ENCODE measurements around the gene DCLK1.

Gene DCLK1

DNA sequence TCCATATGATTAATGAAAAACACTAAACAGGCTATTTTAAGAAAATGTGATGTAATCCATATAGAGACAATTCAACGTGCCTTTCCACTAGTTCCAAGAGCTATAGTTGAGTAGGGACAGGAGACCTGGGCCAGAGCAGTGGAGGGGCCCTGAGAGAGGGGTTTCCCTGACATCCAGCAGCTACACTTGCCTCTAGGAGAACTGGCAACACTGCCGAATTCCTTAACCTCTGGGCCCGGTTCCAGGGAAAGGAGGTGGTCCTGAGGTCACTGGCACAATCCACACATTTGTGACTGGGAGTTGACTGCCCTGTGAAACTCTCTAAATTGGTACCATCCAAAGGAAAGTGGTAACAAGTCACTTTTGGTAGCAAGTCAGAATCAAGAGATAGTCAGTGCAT lies 264.4 kb downstream of the DCLK1 start:
- WGBS (ENCODE audit: extremely low coverage, insufficient coverage, low lambda C conversion rate) = no CpG with 5 or more reads among the region's 3 CpGs
- no peak overlapping the region for H2BK15ac ChIP-seq (replicated peaks; ENCODE audit: low read depth)
- no peaks in the 10 kb centered on the region for H3K79me1 ChIP-seq (ENCODE audit: low read length)
- H3K4me1 ChIP-seq (ENCODE audit: control insufficient read depth, low read depth, low read length) = no peaks in the 10 kb centered on the region
- H3K4me2 ChIP-seq (ENCODE audit: low read length) = no peak overlapping the region
- H2BK5ac ChIP-seq (ENCODE audit: low read length) = no peak overlapping the region
- H3K27me3 ChIP-seq (ENCODE audit: insufficient read depth, low read length, poor library complexity) = no peaks in the 10 kb centered on the region
- H4K8ac ChIP-seq (ENCODE audit: low read depth, low read length) = no peak overlapping the region
- H3K56ac ChIP-seq (ENCODE audit: low read length) = no peak overlapping the region
- no peak overlapping the region for H4K5ac ChIP-seq (ENCODE audit: low read length)
- H3K18ac ChIP-seq (ENCODE audit: low read length) = no peak overlapping the region
- no peak overlapping the region for H3K23ac ChIP-seq (ENCODE audit: low read length)
- no peak overlapping the region for H3K4ac ChIP-seq (ENCODE audit: low read depth, low read length)
- no peaks in the 10 kb centered on the region for H3K79me2 ChIP-seq (ENCODE audit: control insufficient read depth, insufficient read depth, low read length)
- H2BK120ac ChIP-seq (ENCODE audit: low read depth, low read length) = no peak overlapping the region
- H3K4me3 ChIP-seq (ENCODE audit: low read length) = no peak overlapping the region
- no peak for DNase-seq
- no peak overlapping the region for H2AK5ac ChIP-seq (ENCODE audit: low read length)
- H3K27ac ChIP-seq (ENCODE audit: low read depth, low read length) = no peak overlapping the region
- H3K9ac ChIP-seq (ENCODE audit: low read length) = no peak overlapping the region
- no peaks in the 10 kb centered on the region for H3K36me3 ChIP-seq (ENCODE audit: control insufficient read depth, insufficient read depth, low read length)

DNA sequence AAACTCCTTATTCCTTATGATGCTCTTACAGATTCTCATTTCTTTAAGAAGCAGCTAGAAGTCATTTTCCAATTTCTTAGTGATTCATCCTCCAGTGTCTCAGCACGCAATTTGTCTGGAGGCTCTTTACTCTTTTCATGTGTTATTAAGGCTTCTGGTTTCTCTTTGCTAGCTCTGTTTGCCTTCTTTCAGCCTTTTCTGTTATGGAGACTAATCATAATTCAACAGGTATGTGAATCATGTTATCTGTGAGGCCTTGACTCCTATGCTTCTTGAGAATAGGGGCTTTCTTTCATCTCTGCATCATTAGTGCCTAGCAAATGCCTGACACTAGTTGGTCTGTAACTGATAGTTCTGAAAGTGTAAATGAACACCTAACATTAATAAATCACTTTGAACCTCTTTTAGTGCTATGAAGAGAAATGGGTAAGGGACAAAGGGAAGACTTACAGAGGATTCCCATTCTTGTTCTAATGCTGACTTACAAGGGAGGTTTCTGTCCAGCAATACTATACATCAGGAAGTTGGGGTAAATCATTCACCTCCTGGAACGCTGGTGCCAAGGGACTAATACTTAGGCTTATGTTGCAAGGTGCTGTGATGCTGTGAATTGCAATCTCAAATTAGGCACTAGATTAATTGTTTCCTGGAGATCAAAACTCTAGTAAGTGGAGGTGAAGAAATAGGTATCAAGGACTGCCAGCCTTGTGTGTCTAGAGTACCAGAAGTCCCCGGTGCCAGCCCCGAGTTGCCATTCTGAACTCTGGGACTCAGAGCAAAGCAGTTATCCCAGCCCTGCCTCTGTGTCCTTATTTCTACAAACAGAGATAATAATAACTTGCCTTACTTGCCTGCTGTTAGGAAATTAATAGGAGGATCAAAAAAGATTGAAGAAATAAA lies 265.6 kb downstream of the DCLK1 start:
- H3K79me1 ChIP-seq (ENCODE audit: low read length) = no peaks in the 10 kb centered on the region
- H3K4me2 ChIP-seq (ENCODE audit: low read length) = no peak overlapping the region
- H3K56ac ChIP-seq (ENCODE audit: low read length) = no peak overlapping the region
- no peak overlapping the region for H4K8ac ChIP-seq (ENCODE audit: low read depth, low read length)
- no peak overlapping the region for H3K23ac ChIP-seq (ENCODE audit: low read length)
- H2AK5ac ChIP-seq (ENCODE audit: low read length) = no peak overlapping the region
- H2BK120ac ChIP-seq (ENCODE audit: low read depth, low read length) = no peak overlapping the region
- H3K27ac ChIP-seq (ENCODE audit: low read depth, low read length) = no peak overlapping the region
- no peak overlapping the region for H4K5ac ChIP-seq (ENCODE audit: low read length)
- H3K27me3 ChIP-seq (ENCODE audit: insufficient read depth, low read length, poor library complexity) = no peaks in the 10 kb centered on the region
- H3K36me3 ChIP-seq (ENCODE audit: control insufficient read depth, insufficient read depth, low read length) = no peaks in the 10 kb centered on the region
- no peak overlapping the region for H3K18ac ChIP-seq (ENCODE audit: low read length)
- H2BK5ac ChIP-seq (ENCODE audit: low read length) = no peak overlapping the region
- WGBS (ENCODE audit: extremely low coverage, insufficient coverage, low lambda C conversion rate) = no CpG with 5 or more reads among the region's 4 CpGs
- no peak overlapping the region for H3K4me3 ChIP-seq (ENCODE audit: low read length)
- no peak overlapping the region for H2BK15ac ChIP-seq (replicated peaks; ENCODE audit: low read depth)
- H3K9ac ChIP-seq (ENCODE audit: low read length) = no peak overlapping the region
- no peak overlapping the region for H3K4ac ChIP-seq (ENCODE audit: low read depth, low read length)
- no peaks in the 10 kb centered on the region for H3K4me1 ChIP-seq (ENCODE audit: control insufficient read depth, low read depth, low read length)
- DNase-seq = no peak
- H3K79me2 ChIP-seq (ENCODE audit: control insufficient read depth, insufficient read depth, low read length) = no peaks in the 10 kb centered on the region

DNA sequence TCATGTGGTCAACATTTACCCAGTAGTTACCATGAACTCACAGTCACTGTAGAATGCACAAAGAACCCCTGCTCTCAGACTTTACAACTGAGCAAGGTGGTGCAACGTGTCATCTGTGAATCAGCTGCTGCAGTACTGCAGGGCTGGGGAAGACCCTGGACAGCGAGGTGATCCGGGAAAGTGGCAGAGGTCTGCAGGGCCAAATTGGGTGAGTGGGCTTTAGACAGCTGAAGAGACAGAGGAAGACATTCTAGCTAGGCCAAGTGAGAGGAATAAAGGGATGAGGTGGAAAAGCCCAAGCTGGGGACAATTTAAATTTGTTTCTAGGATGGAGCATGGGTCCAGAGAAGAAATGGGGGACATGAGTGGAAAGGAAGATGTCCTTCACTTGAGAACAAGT lies 270.5 kb downstream of the DCLK1 start:
- H2AK5ac ChIP-seq (ENCODE audit: low read length) = no peak overlapping the region
- H3K9ac ChIP-seq (ENCODE audit: low read length) = no peak overlapping the region
- H3K36me3 ChIP-seq (ENCODE audit: control insufficient read depth, insufficient read depth, low read length) = no peaks in the 10 kb centered on the region
- no peak overlapping the region for H4K8ac ChIP-seq (ENCODE audit: low read depth, low read length)
- H3K27ac ChIP-seq (ENCODE audit: low read depth, low read length) = no peak overlapping the region
- H3K79me1 ChIP-seq (ENCODE audit: low read length) = no peaks in the 10 kb centered on the region
- H2BK15ac ChIP-seq (replicated peaks; ENCODE audit: low read depth) = no peak overlapping the region
- no CpG with 5 or more reads among the region's 3 CpGs for whole genome bisulfite sequencing (ENCODE audit: extremely low coverage, insufficient coverage, low lambda C conversion rate)
- no peak overlapping the region for H4K5ac ChIP-seq (ENCODE audit: low read length)
- no peak overlapping the region for H3K4ac ChIP-seq (ENCODE audit: low read depth, low read length)
- H3K23ac ChIP-seq (ENCODE audit: low read length) = no peak overlapping the region
- no peak for DNase-seq
- H3K27me3 ChIP-seq (ENCODE audit: insufficient read depth, low read length, poor library complexity) = no peaks in the 10 kb centered on the region
- H3K4me1 ChIP-seq (ENCODE audit: control insufficient read depth, low read depth, low read length) = peaks cover 3% of the 10 kb centered on the region
- no peak overlapping the region for H3K4me3 ChIP-seq (ENCODE audit: low read length)
- no peaks in the 10 kb centered on the region for H3K79me2 ChIP-seq (ENCODE audit: control insufficient read depth, insufficient read depth, low read length)
- no peak overlapping the region for H3K18ac ChIP-seq (ENCODE audit: low read length)
- H2BK5ac ChIP-seq (ENCODE audit: low read length) = no peak overlapping the region
- no peak overlapping the region for H3K4me2 ChIP-seq (ENCODE audit: low read length)
- no peak overlapping the region for H3K56ac ChIP-seq (ENCODE audit: low read length)
- no peak overlapping the region for H2BK120ac ChIP-seq (ENCODE audit: low read depth, low read length)

DNA sequence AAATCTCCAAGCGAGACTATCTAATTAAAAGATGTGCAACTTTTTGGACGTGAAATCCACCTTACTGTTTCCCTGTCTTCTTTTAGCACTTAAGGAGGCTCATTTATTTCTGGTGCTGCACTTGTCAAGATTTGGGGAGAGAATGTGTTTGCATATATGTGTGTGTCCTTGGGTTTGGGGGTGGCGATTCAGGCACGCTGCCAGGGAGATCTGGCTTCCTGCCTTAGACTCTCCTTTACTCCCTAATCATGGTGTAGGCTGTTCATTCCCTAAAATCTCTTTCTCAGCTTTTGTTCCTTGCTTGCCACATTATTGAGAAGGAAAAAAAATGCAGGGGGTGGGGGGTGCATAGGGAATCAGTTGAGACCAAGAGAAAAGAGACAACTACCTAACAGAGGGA lies 271.2 kb downstream of the DCLK1 start:
- H3K9ac ChIP-seq (ENCODE audit: low read length) = no peak overlapping the region
- no peaks in the 10 kb centered on the region for H3K79me2 ChIP-seq (ENCODE audit: control insufficient read depth, insufficient read depth, low read length)
- no CpG with 5 or more reads among the region's 4 CpGs for WGBS (ENCODE audit: extremely low coverage, insufficient coverage, low lambda C conversion rate)
- H4K5ac ChIP-seq (ENCODE audit: low read length) = no peak overlapping the region
- no peak overlapping the region for H3K23ac ChIP-seq (ENCODE audit: low read length)
- H3K18ac ChIP-seq (ENCODE audit: low read length) = no peak overlapping the region
- H3K4me2 ChIP-seq (ENCODE audit: low read length) = no peak overlapping the region
- H2AK5ac ChIP-seq (ENCODE audit: low read length) = no peak overlapping the region
- no peak overlapping the region for H4K8ac ChIP-seq (ENCODE audit: low read depth, low read length)
- no peak for DNase-seq
- H3K79me1 ChIP-seq (ENCODE audit: low read length) = no peaks in the 10 kb centered on the region
- H3K27me3 ChIP-seq (ENCODE audit: insufficient read depth, low read length, poor library complexity) = no peaks in the 10 kb centered on the region
- no peak overlapping the region for H2BK120ac ChIP-seq (ENCODE audit: low read depth, low read length)
- H3K4ac ChIP-seq (ENCODE audit: low read depth, low read length) = no peak overlapping the region
- H3K56ac ChIP-seq (ENCODE audit: low read length) = no peak overlapping the region
- no peak overlapping the region for H3K4me3 ChIP-seq (ENCODE audit: low read length)
- no peak overlapping the region for H2BK15ac ChIP-seq (replicated peaks; ENCODE audit: low read depth)
- H3K4me1 ChIP-seq (ENCODE audit: control insufficient read depth, low read depth, low read length) = peaks cover 5% of the 10 kb centered on the region
- no peak overlapping the region for H3K27ac ChIP-seq (ENCODE audit: low read depth, low read length)
- H2BK5ac ChIP-seq (ENCODE audit: low read length) = no peak overlapping the region
- H3K36me3 ChIP-seq (ENCODE audit: control insufficient read depth, insufficient read depth, low read length) = no peaks in the 10 kb centered on the region

DNA sequence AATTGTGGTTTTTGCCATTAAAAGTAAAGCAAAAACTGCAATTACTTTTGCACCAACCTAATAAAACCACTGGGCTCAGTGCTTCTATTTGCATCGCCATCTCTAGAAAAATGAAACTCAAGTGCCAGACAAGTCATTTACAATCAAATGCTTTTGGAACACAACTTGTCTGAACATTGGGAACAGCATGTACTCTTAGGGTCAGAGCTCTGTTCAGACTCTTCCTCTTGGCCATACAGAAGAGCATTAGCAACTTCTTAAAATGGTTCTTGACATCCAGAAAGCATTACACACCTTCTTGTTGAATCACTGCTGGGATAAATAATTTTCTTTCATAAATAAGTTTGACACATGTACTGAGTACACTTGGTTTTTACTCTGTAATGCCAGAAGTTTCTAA lies 272.5 kb downstream of the DCLK1 start:
- Histone ChIP-seq H3K79me1 (ENCODE audit: low read length) (no peaks in the 10 kb centered on the region), H3K79me2 (ENCODE audit: control insufficient read depth, insufficient read depth, low read length) (peaks cover 11% of the 10 kb centered on the region), H4K8ac (ENCODE audit: low read depth, low read length) (no peak overlapping the region), H2BK15ac (replicated peaks; ENCODE audit: low read depth) (peak overlapping the region; percentile 20), H3K27ac (ENCODE audit: low read depth, low read length) (peak overlapping the region; percentile 14), H2BK120ac (ENCODE audit: low read depth, low read length) (peak overlapping the region; percentile 78), H3K4ac (ENCODE audit: low read depth, low read length) (peak overlapping the region; percentile 41), H3K56ac (ENCODE audit: low read length) (no peak overlapping the region), H4K5ac (ENCODE audit: low read length) (no peak overlapping the region), H3K18ac (ENCODE audit: low read length) (no peak overlapping the region), H3K23ac (ENCODE audit: low read length) (no peak overlapping the region), H2BK5ac (ENCODE audit: low read length) (no peak overlapping the region), H3K4me1 (ENCODE audit: control insufficient read depth, low read depth, low read length) (peaks cover 10% of the 10 kb centered on the region), H3K4me3 (ENCODE audit: low read length) (no peak overlapping the region), H3K9ac (ENCODE audit: low read length) (no peak overlapping the region), H3K36me3 (ENCODE audit: control insufficient read depth, insufficient read depth, low read length) (no peaks in the 10 kb centered on the region), H2AK5ac (ENCODE audit: low read length) (no peak overlapping the region), H3K4me2 (ENCODE audit: low read length) (no peak overlapping the region), H3K27me3 (ENCODE audit: insufficient read depth, low read length, poor library complexity) (no peaks in the 10 kb centered on the region)
- no peak for DNase-seq
- WGBS (ENCODE audit: extremely low coverage, insufficient coverage, low lambda C conversion rate) = no CpG with 5 or more reads among the region's 1 CpG

DNA sequence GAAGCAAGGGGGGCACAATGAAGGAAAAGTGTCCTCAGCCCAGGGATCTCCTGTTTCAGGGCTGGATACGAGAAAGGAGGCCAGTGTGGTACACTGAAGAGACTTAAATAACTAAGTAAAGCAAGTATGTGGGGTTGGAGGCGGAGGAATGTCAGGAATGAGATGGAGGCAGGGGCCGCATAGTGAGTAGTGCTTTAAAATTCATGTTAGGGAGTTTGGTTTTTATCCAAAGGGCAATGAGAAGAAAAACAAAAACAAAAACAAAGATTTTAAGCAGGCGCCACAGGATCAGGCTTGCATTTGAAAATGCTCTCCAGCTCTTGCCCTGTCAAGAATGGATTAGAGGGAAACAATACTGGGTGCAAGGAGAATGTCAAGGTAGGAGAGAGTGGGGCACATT lies 273.4 kb downstream of the DCLK1 start:
- H2BK5ac ChIP-seq (ENCODE audit: low read length) = no peak overlapping the region
- H3K27me3 ChIP-seq (ENCODE audit: insufficient read depth, low read length, poor library complexity) = no peaks in the 10 kb centered on the region
- H3K56ac ChIP-seq (ENCODE audit: low read length) = no peak overlapping the region
- H2BK15ac ChIP-seq (replicated peaks; ENCODE audit: low read depth) = no peak overlapping the region
- no peak overlapping the region for H4K8ac ChIP-seq (ENCODE audit: low read depth, low read length)
- H2BK120ac ChIP-seq (ENCODE audit: low read depth, low read length) = no peak overlapping the region
- H3K18ac ChIP-seq (ENCODE audit: low read length) = peak overlapping the region; percentile 76
- H3K4me1 ChIP-seq (ENCODE audit: control insufficient read depth, low read depth, low read length) = peaks cover 10% of the 10 kb centered on the region
- H3K27ac ChIP-seq (ENCODE audit: low read depth, low read length) = peak overlapping the region; percentile 53
- H3K4me2 ChIP-seq (ENCODE audit: low read length) = no peak overlapping the region
- no peak overlapping the region for H3K9ac ChIP-seq (ENCODE audit: low read length)
- H3K79me1 ChIP-seq (ENCODE audit: low read length) = peaks cover 2% of the 10 kb centered on the region
- no peak overlapping the region for H2AK5ac ChIP-seq (ENCODE audit: low read length)
- no peak overlapping the region for H3K4me3 ChIP-seq (ENCODE audit: low read length)
- WGBS (ENCODE audit: extremely low coverage, insufficient coverage, low lambda C conversion rate) = no CpG with 5 or more reads among the region's 4 CpGs
- no peak overlapping the region for H3K23ac ChIP-seq (ENCODE audit: low read length)
- peak overlapping the region; percentile 87 for H3K4ac ChIP-seq (ENCODE audit: low read depth, low read length)
- H4K5ac ChIP-seq (ENCODE audit: low read length) = no peak overlapping the region
- DNase-seq = peak; percentile 88
- H3K79me2 ChIP-seq (ENCODE audit: control insufficient read depth, insufficient read depth, low read length) = peaks cover 18% of the 10 kb centered on the region
- no peaks in the 10 kb centered on the region for H3K36me3 ChIP-seq (ENCODE audit: control insufficient read depth, insufficient read depth, low read length)

Measured in mesendoderm (in vitro differentiated cells).